SK-N-SH (cell line): ENCODE data around the gene HIGD1B. TPM values are rescaled to one million over a fixed set of nuclear protein-coding genes. Genes with fewer than 3 reads are reported as not detected.

ENCODE experiments used
- CTCF ChIA-PET: fragments of 300-600, 350-600 bp; formaldehyde crosslinking; extraction: SDS; loops from one replicate; lab custom pipeline; 2021; lab: Yijun Ruan, JAX
- POLR2A ChIA-PET: fragments of 350-600 bp; sonication (Branson Sonifier 250); formaldehyde crosslinking; extraction: SDS; loops from one replicate; lab custom pipeline; 2020; ENCODE audit warnings: antibody characterized with exemption, inconsistent platforms; lab: Yijun Ruan, JAX
- DNase-seq: peaks from one replicate; pipeline ENCODE4 v3.0.0; 2012
- H2AFZ ChIP-seq: fragments of 200-600 bp; sonication (generic); 2 replicates; pipeline ENCODE4 v1.8.1; 2016; ENCODE audit warnings: antibody characterized with exemption, mild to moderate bottlenecking, low read depth
- H3F3A ChIP-seq: fragments of 200-600 bp; sonication (generic); replicated peaks from 2 replicates; pipeline ENCODE3; 2016; ENCODE audit warnings: antibody characterized with exemption, mild to moderate bottlenecking; ENCODE audit not compliant: insufficient read depth
- H3K27ac ChIP-seq, 2 experiments: fragments of 200-500 bp in 1 of 2; fragments of 200-600 bp in 1 of 2; sonication (Bioruptor generic) in 1 of 2; sonication (generic), shearing (Covaris generic) in 1 of 2; 2 replicates each; pipeline versions ENCODE4 v1.5.1 to v1.6.1; 2014 to 2016; ENCODE audit warnings: low read depth in 2 of 2, inconsistent platforms in 1 of 2, low read length in 1 of 2, mild to moderate bottlenecking in 1 of 2, mixed read lengths in 1 of 2
- H3K27me3 ChIP-seq: fragments of 200-600 bp; sonication (generic), shearing (Covaris generic); 2 replicates; pipeline ENCODE4 v1.6.1; 2016; ENCODE audit warnings: mixed run types; ENCODE audit not compliant: insufficient read depth
- H3K36me3 ChIP-seq, 2 experiments: fragments of 200-500 bp in 1 of 2; fragments of 200-600 bp in 1 of 2; sonication (Bioruptor generic) in 1 of 2; sonication (generic) in 1 of 2; replicated peaks in 1 of 2; 2 replicates each; pipeline versions ENCODE3 to v1.5.1; 2014 to 2016; ENCODE audit warnings: low read length in 1 of 2, mild to moderate bottlenecking in 1 of 2; ENCODE audit not compliant: insufficient read depth in 2 of 2, control insufficient read depth in 1 of 2
- H3K4me1 ChIP-seq, 2 experiments: fragments of 200-500 bp in 1 of 2; fragments of 200-600 bp in 1 of 2; sonication (Bioruptor generic) in 1 of 2; sonication (generic), shearing (Covaris generic) in 1 of 2; 2 replicates each; pipeline versions ENCODE4 v1.5.1 to v1.6.1; 2014 to 2016; ENCODE audit warnings: low read depth in 1 of 2, low read length in 1 of 2, mixed run types in 1 of 2; ENCODE audit not compliant: insufficient read depth in 2 of 2, control insufficient read depth in 1 of 2
- H3K4me2 ChIP-seq: fragments of 200-600 bp; sonication (generic), shearing (Covaris generic); 2 replicates; pipeline ENCODE4 v1.6.1; 2017; ENCODE audit warnings: mixed run types
- H3K4me3 ChIP-seq, 2 experiments: fragments of 200-500 bp in 1 of 2; fragments of 200-600 bp in 1 of 2; sonication (Bioruptor generic) in 1 of 2; sonication (generic), shearing (Covaris generic) in 1 of 2; 2 replicates each; pipeline versions ENCODE4 v1.5.1 to v1.8.1; 2014 to 2016; ENCODE audit warnings: low read depth in 2 of 2, inconsistent platforms in 1 of 2, low read length in 1 of 2, mild to moderate bottlenecking in 1 of 2, mixed read lengths in 1 of 2, moderate library complexity in 1 of 2
- H3K79me2 ChIP-seq: fragments of 200-600 bp; sonication (generic); 2 replicates; pipeline ENCODE4 v1.8.1; 2017; ENCODE audit warnings: mild to moderate bottlenecking; ENCODE audit not compliant: insufficient read depth
- H3K9ac ChIP-seq: fragments of 200-600 bp; sonication (generic); 2 replicates; pipeline ENCODE4 v1.6.1; 2017; ENCODE audit warnings: mixed run types
- H3K9me2 ChIP-seq: fragments of 200-600 bp; sonication (generic); 2 replicates; pipeline ENCODE4 v1.6.1; 2017; ENCODE audit warnings: mixed run types
- H3K9me3 ChIP-seq: fragments of 200-600 bp; sonication (generic); 2 replicates; pipeline ENCODE4 v1.6.1; 2017; ENCODE audit warnings: mixed run types, mild to moderate bottlenecking, moderate library complexity
- H4K20me1 ChIP-seq: fragments of 200-600 bp; sonication (generic); 2 replicates; pipeline ENCODE4 v1.6.1; 2017; ENCODE audit warnings: mild to moderate bottlenecking, mixed run types; ENCODE audit not compliant: insufficient read depth
- FOSL2 ChIP-seq: IDR thresholded peaks from 2 replicates; pipeline ENCODE4 v1.4.0; 2012; ENCODE audit warnings: low read depth, mild to moderate bottlenecking, moderate library complexity, borderline replicate concordance
- NFIC ChIP-seq: IDR thresholded peaks from 2 replicates; pipeline ENCODE4 v1.4.0; 2012; ENCODE audit warnings: borderline replicate concordance
- POLR2AphosphoS5 ChIP-seq: IDR thresholded peaks from 2 replicates; pipeline ENCODE4 v1.6.1; 2012; ENCODE audit warnings: low read depth, low read length
- RFX5 ChIP-seq: IDR thresholded peaks from 2 replicates; pipeline ENCODE4 v1.6.1; 2012; ENCODE audit warnings: mild to moderate bottlenecking, improper control_type of control experiment, low read length
- RXRA ChIP-seq: IDR thresholded peaks from 2 replicates; pipeline ENCODE4 v1.4.0; 2012; ENCODE audit warnings: low read depth, mild to moderate bottlenecking, borderline replicate concordance
- TAF1 ChIP-seq: IDR thresholded peaks from 2 replicates; pipeline ENCODE4 v1.6.1; 2012; ENCODE audit warnings: low read depth, mild to moderate bottlenecking, low read length, moderate library complexity, borderline replicate concordance
- WGBS: methylation state at CpG from one replicate; pipeline ENCODE4 v1.1.6; 2017; ENCODE audit warnings: low lambda C conversion rate; 5-methylcytosine and 5-hydroxymethylcytosine counted together
- polyA plus RNA-seq, 3 experiments: library from polyadenylated mRNA; depleted of rRNA; stranded (reverse); fragments of >200 nt; gene quantifications; 2 replicates each; pipeline ENCODE4 v1.2.3, GENCODE V29; 2012
- TF ChIP-seq, protein P1 (sequence below): fragments of 150-350 bp; IDR thresholded peaks from 2 replicates; pipeline ENCODE4 v1.6.1; 2016; ENCODE audit warnings: mild to moderate bottlenecking, low read depth, low read length
- TF ChIP-seq, protein P2 (sequence below): fragments of 150-350 bp; IDR thresholded peaks from 2 replicates; pipeline ENCODE4 v1.6.1; 2017; ENCODE audit warnings: antibody characterized with exemption, low read length, low read depth, borderline replicate concordance
- TF ChIP-seq, protein P3 (sequence below): fragments of 200-600 bp; sonication (generic); IDR thresholded peaks from 2 replicates; pipeline ENCODE4 v1.6.1; 2017; ENCODE audit warnings: antibody characterized with exemption, mild to moderate bottlenecking, moderate library complexity
- TF ChIP-seq, protein P4 (sequence below): IDR thresholded peaks from 2 replicates; pipeline ENCODE4; 2012

HIGD1B gene
- polyA plus RNA-seq, 1 of the 3 experiments (the other 2 are of a cell fraction), result not detected

DNA sequence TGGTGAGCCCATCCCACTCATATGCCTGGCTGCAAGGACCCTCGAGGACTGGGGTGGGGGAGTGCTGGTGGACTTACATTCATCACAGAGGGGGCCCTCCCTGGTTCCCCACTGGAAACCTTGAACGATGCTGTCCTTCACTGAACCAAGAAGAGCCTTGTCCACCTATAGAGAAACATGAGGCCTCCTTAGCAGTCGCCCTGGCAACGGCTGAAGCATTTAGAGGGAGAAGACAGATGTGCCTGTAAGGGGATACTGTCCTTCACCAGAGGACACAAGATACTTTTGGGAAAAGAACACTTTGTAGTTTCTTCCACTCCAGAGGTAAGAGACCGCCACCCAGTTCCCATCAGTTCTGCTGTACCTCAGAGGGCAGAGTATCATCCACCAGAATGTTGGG, 6.5 kb downstream of the HIGD1B start:
- TF ChIP-seq, protein P1, sequence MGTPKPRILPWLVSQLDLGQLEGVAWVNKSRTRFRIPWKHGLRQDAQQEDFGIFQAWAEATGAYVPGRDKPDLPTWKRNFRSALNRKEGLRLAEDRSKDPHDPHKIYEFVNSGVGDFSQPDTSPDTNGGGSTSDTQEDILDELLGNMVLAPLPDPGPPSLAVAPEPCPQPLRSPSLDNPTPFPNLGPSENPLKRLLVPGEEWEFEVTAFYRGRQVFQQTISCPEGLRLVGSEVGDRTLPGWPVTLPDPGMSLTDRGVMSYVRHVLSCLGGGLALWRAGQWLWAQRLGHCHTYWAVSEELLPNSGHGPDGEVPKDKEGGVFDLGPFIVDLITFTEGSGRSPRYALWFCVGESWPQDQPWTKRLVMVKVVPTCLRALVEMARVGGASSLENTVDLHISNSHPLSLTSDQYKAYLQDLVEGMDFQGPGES, result no peak
- TF ChIP-seq POLR2AphosphoS5 (no peak), TAF1 (no peak), NFIC (no peak), RXRA (no peak), RFX5 (no peak), FOSL2 (no peak)
- TF ChIP-seq, protein P2, sequence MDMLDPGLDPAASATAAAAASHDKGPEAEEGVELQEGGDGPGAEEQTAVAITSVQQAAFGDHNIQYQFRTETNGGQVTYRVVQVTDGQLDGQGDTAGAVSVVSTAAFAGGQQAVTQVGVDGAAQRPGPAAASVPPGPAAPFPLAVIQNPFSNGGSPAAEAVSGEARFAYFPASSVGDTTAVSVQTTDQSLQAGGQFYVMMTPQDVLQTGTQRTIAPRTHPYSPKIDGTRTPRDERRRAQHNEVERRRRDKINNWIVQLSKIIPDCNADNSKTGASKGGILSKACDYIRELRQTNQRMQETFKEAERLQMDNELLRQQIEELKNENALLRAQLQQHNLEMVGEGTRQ, result no peak
- Histone ChIP-seq H3K4me2 (no peak overlapping the region), H4K20me1 (no peaks in the 10 kb centered on the region), H3F3A (peaks cover 4% of the 10 kb centered on the region), H3K36me3 (peaks cover 63 to 65% of the 10 kb centered on the region in 2 experiments), H3K4me3 (no peak overlapping the region), H3K9ac (no peak overlapping the region), H3K27me3 (no peaks in the 10 kb centered on the region), H3K9me3 (no peaks in the 10 kb centered on the region), H3K27ac (no peak overlapping the region), H3K9me2 (no peaks in the 10 kb centered on the region), H3K79me2 (no peaks in the 10 kb centered on the region), H2AFZ (no peak overlapping the region), H3K4me1 (peaks cover 0 to 3% of the 10 kb centered on the region in 2 experiments; a peak in 1 of 4 replicates)
- ChIA-PET CTCF (interaction anchor here (2.5 to 17.4 kb wide), 2 partner anchors 11 to 77 kb away, joined by 12 to 202 read pairs; no protein-coding TSS in a partner anchor), POLR2A (no interaction called here)
- no peak for DNase-seq
- WGBS, result 91% methylated on average over 5 of the region's 5 CpGs

DNA sequence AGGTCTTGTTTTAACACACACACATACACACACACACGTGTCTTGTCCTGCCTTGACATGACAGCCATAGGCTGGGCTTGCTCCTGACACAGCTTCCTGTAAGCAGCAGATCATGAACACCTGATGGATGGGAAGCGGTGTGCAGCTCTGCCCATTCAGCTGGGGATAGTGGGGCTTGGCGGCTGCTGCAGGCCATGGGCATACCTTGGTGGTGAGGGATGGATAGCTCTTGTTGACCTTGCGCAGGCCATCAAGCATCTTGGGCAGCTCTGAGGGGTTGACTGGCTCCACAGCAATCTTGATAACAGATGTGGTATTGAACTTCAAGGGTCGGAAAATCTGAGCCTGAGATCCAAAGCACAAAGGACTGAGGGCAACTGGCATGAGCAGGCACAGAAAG, 12.0 kb downstream of the HIGD1B start:
- H3K9me2 ChIP-seq, result no peaks in the 10 kb centered on the region
- no peak overlapping the region for H3K9ac ChIP-seq
- no peaks in the 10 kb centered on the region for H3K4me1 ChIP-seq
- H2AFZ ChIP-seq, result no peak overlapping the region
- no peak overlapping the region for H3K4me3 ChIP-seq
- H3K27me3 ChIP-seq, result 0 out of 2 replicates have a peak, but pooled peaks cover 3% of the 10 kb centered on the region
- WGBS, result 92% methylated on average over 5 of the region's 5 CpGs
- H3K4me2 ChIP-seq, result no peak overlapping the region
- no peaks in the 10 kb centered on the region for H3K9me3 ChIP-seq
- H4K20me1 ChIP-seq, result no peaks in the 10 kb centered on the region
- no peak overlapping the region for H3K27ac ChIP-seq
- H3F3A ChIP-seq, result no peaks in the 10 kb centered on the region
- H3K36me3 ChIP-seq, result peaks cover 64 to 86% of the 10 kb centered on the region in 2 experiments
- no peak for DNase-seq
- H3K79me2 ChIP-seq, result no peaks in the 10 kb centered on the region
- TF ChIP-seq, protein P3, sequence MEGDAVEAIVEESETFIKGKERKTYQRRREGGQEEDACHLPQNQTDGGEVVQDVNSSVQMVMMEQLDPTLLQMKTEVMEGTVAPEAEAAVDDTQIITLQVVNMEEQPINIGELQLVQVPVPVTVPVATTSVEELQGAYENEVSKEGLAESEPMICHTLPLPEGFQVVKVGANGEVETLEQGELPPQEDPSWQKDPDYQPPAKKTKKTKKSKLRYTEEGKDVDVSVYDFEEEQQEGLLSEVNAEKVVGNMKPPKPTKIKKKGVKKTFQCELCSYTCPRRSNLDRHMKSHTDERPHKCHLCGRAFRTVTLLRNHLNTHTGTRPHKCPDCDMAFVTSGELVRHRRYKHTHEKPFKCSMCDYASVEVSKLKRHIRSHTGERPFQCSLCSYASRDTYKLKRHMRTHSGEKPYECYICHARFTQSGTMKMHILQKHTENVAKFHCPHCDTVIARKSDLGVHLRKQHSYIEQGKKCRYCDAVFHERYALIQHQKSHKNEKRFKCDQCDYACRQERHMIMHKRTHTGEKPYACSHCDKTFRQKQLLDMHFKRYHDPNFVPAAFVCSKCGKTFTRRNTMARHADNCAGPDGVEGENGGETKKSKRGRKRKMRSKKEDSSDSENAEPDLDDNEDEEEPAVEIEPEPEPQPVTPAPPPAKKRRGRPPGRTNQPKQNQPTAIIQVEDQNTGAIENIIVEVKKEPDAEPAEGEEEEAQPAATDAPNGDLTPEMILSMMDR, result no peak
- TF ChIP-seq, protein P4, sequence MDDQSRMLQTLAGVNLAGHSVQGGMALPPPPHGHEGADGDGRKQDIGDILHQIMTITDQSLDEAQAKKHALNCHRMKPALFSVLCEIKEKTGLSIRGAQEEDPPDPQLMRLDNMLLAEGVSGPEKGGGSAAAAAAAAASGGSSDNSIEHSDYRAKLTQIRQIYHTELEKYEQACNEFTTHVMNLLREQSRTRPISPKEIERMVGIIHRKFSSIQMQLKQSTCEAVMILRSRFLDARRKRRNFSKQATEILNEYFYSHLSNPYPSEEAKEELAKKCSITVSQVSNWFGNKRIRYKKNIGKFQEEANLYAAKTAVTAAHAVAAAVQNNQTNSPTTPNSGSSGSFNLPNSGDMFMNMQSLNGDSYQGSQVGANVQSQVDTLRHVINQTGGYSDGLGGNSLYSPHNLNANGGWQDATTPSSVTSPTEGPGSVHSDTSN, result no peak
- TF ChIP-seq RXRA, result no peak
- POLR2A ChIA-PET, result no interaction called here
- CTCF ChIA-PET, result interaction anchor here (0.8 to 17.4 kb wide), 9 partner anchors 9 to 239 kb away, joined by 3 to 202 read pairs (median 3); no protein-coding TSS in a partner anchor
